SH-SY5Y (cell line): ENCODE measurements around the gene ALG9.

Experiments used
- GATA2 ChIP-seq: IDR thresholded peaks from 2 replicates; pipeline ENCODE4 v1.6.1; 2011; ENCODE audit warnings: mild to moderate bottlenecking, low read depth, low read length
- GATA3 ChIP-seq: IDR thresholded peaks from 2 replicates; pipeline ENCODE4 v1.6.1; 2011; ENCODE audit warnings: low read depth, mild to moderate bottlenecking, low read length, moderate library complexity

The ALG9 gene

GRCh38 chr11:111833524-111833923 lies 37.9 kb downstream of the ALG9 start:
- no peak for TF ChIP-seq GATA2
- no peak for TF ChIP-seq GATA3

- TF ChIP-seq GATA3: no peak
- TF ChIP-seq GATA2: no peak
Measured at GRCh38 chr11:111829185-111829968, 42.0 kb downstream of the ALG9 start.

GRCh38 chr11:111826322-111826950 lies 44.9 kb downstream of the ALG9 start:
- TF ChIP-seq GATA3 (no peak), GATA2 (no peak)

GRCh38 chr11:111823629-111824028 lies 47.8 kb downstream of the ALG9 start:
- no peak for TF ChIP-seq GATA2

GRCh38 chr11:111823131-111823530 lies 48.2 kb downstream of the ALG9 start:
- TF ChIP-seq GATA3: no peak
- no peak for TF ChIP-seq GATA2

GRCh38 chr11:111819829-111820237 lies 51.5 kb downstream of the ALG9 start:
- no peak for TF ChIP-seq GATA2
- no peak for TF ChIP-seq GATA3

GRCh38 chr11:111819161-111819828 lies 52.1 kb downstream of the ALG9 start:
- TF ChIP-seq GATA2 (no peak), GATA3 (no peak)

GRCh38 chr11:111815489-111815888 lies 55.9 kb downstream of the ALG9 start:
- TF ChIP-seq GATA2 (no peak), GATA3 (no peak)

GRCh38 chr11:111814557-111815320 lies 56.6 kb downstream of the ALG9 start:
- no peak for TF ChIP-seq GATA2

GRCh38 chr11:111814106-111814505 lies 57.3 kb downstream of the ALG9 start:
- TF ChIP-seq GATA2: no peak
- no peak for TF ChIP-seq GATA3

- no peak for TF ChIP-seq GATA2
- TF ChIP-seq GATA3: no peak
Measured at GRCh38 chr11:111812211-111812610, 59.2 kb downstream of the ALG9 start.

GRCh38 chr11:111811445-111811844 lies 59.9 kb downstream of the ALG9 start:
- no peak for TF ChIP-seq GATA3
- TF ChIP-seq GATA2: no peak

GRCh38 chr11:111808834-111809233 lies 62.5 kb downstream of the ALG9 start:
- TF ChIP-seq GATA2: no peak
- TF ChIP-seq GATA3: no peak

GRCh38 chr11:111808063-111808588 lies 63.3 kb downstream of the ALG9 start:
- no peak for TF ChIP-seq GATA3
- TF ChIP-seq GATA2: no peak
